ENCODE results near the gene PEF1.

Gene PEF1

GRCh38 chr1:31643976-31644559 is 608 bp downstream of the PEF1 start:
- H3K36me3 ChIP-seq (ENCODE audit: control insufficient read depth, insufficient read depth, low read length), result peaks cover 2% of the 10 kb centered on the region
- H3K27me3 ChIP-seq (replicated peaks; ENCODE audit: control insufficient read depth, insufficient read depth, low read length), result no peaks in the 10 kb centered on the region
- H3K4me3 ChIP-seq (replicated peaks; ENCODE audit: low read depth, low read length), result peak overlapping the region; percentile 72
- DNase-seq (ENCODE audit: extremely low read depth, insufficient read length), result no peak
- no peak for TF ChIP-seq CTCF (IDR thresholded peaks at IDR 0.05; ENCODE audit: insufficient read depth, low read length, poor library complexity, severe bottlenecking)

GRCh38 chr1:31642897-31643296 is 1.8 kb downstream of the PEF1 start:
- TF ChIP-seq CTCF (IDR thresholded peaks at IDR 0.05; ENCODE audit: insufficient read depth, low read length, poor library complexity, severe bottlenecking), result no peak
- Histone ChIP-seq H3K36me3 (ENCODE audit: control insufficient read depth, insufficient read depth, low read length) (peaks cover 2% of the 10 kb centered on the region), H3K4me3 (replicated peaks; ENCODE audit: low read depth, low read length) (no peak overlapping the region), H3K27me3 (replicated peaks; ENCODE audit: control insufficient read depth, insufficient read depth, low read length) (no peaks in the 10 kb centered on the region)
- DNase-seq (ENCODE audit: extremely low read depth, insufficient read length), result no peak

GRCh38 chr1:31642366-31642765 is 2.3 kb downstream of the PEF1 start:
- Histone ChIP-seq H3K4me3 (replicated peaks; ENCODE audit: low read depth, low read length) (no peak overlapping the region), H3K27me3 (replicated peaks; ENCODE audit: control insufficient read depth, insufficient read depth, low read length) (no peaks in the 10 kb centered on the region), H3K36me3 (ENCODE audit: control insufficient read depth, insufficient read depth, low read length) (peaks cover 2% of the 10 kb centered on the region)
- no peak for TF ChIP-seq CTCF (IDR thresholded peaks at IDR 0.05; ENCODE audit: insufficient read depth, low read length, poor library complexity, severe bottlenecking)
- no peak for DNase-seq (ENCODE audit: extremely low read depth, insufficient read length)

- TF ChIP-seq CTCF (IDR thresholded peaks at IDR 0.05; ENCODE audit: insufficient read depth, low read length, poor library complexity, severe bottlenecking), result no peak
- Histone ChIP-seq H3K36me3 (ENCODE audit: control insufficient read depth, insufficient read depth, low read length) (peaks cover 2% of the 10 kb centered on the region), H3K4me3 (replicated peaks; ENCODE audit: low read depth, low read length) (no peak overlapping the region), H3K27me3 (replicated peaks; ENCODE audit: control insufficient read depth, insufficient read depth, low read length) (no peaks in the 10 kb centered on the region)
- no peak for DNase-seq (ENCODE audit: extremely low read depth, insufficient read length)
These were observed 3.7 kb downstream of the PEF1 start for GRCh38 chr1:31640964-31641363.

- no peaks in the 10 kb centered on the region for H3K27me3 ChIP-seq (replicated peaks; ENCODE audit: control insufficient read depth, insufficient read depth, low read length)
- H3K36me3 ChIP-seq (ENCODE audit: control insufficient read depth, insufficient read depth, low read length), result peaks cover 2% of the 10 kb centered on the region
- no peak for TF ChIP-seq CTCF (IDR thresholded peaks at IDR 0.05; ENCODE audit: insufficient read depth, low read length, poor library complexity, severe bottlenecking)
- DNase-seq (ENCODE audit: extremely low read depth, insufficient read length), result no peak
- no peak overlapping the region for H3K4me3 ChIP-seq (replicated peaks; ENCODE audit: low read depth, low read length)
These were observed 4.5 kb downstream of the PEF1 start for GRCh38 chr1:31640179-31640578.

- DNase-seq (ENCODE audit: extremely low read depth, insufficient read length), result no peak
- no peak overlapping the region for H3K4me3 ChIP-seq (replicated peaks; ENCODE audit: low read depth, low read length)
- no peaks in the 10 kb centered on the region for H3K27me3 ChIP-seq (replicated peaks; ENCODE audit: control insufficient read depth, insufficient read depth, low read length)
- H3K36me3 ChIP-seq (ENCODE audit: control insufficient read depth, insufficient read depth, low read length), result peaks cover 2% of the 10 kb centered on the region
- TF ChIP-seq CTCF (IDR thresholded peaks at IDR 0.05; ENCODE audit: insufficient read depth, low read length, poor library complexity, severe bottlenecking), result no peak
These were observed 5.1 kb downstream of the PEF1 start for GRCh38 chr1:31639543-31639942.

Data from GM06990 (cell line).